Cardiac muscle cell (in vitro differentiated cells and primary cell): ENCODE data around the gene DIPK1C. TPM values are rescaled to one million over a fixed set of nuclear protein-coding genes. Genes with fewer than 3 reads are reported as not detected.

ENCODE experiments used
- DNase-seq, 2 donors: peaks; one replicate each; pipeline versions ENCODE4 v3.0.0 to v3.0.0-alpha.2; 2010 to 2017; ENCODE audit warnings: low read depth in 1 of 2, low spot score in 1 of 2
- H3K27ac ChIP-seq: fragments of 200-600 bp; sonication (generic); 2 replicates; pipeline ENCODE4 v1.5.1; 2016
- H3K27me3 ChIP-seq: fragments of 200-600 bp; sonication (generic); 2 replicates; pipeline ENCODE4 v1.6.0; 2016; ENCODE audit warnings: control low read depth
- H3K36me3 ChIP-seq: fragments of 200-600 bp; sonication (generic); 2 replicates; pipeline ENCODE4 v1.5.1; 2016; ENCODE audit warnings: control low read depth
- H3K4me1 ChIP-seq: fragments of 200-600 bp; sonication (generic); 2 replicates; pipeline ENCODE4 v1.8.1; 2017; ENCODE audit warnings: low read depth, mild to moderate bottlenecking, mixed run types
- H3K4me3 ChIP-seq: fragments of 200-600 bp; sonication (generic); 2 replicates; pipeline ENCODE4 v1.5.1; 2016; ENCODE audit warnings: mild to moderate bottlenecking
- H3K9me3 ChIP-seq: fragments of 200-600 bp; sonication (generic); 2 replicates; pipeline ENCODE4 v1.5.1; 2017; ENCODE audit warnings: low read depth, mild to moderate bottlenecking, control low read depth
- CTCF ChIP-seq: IDR thresholded peaks from 2 replicates; pipeline ENCODE4 v1.5.1; 2012; ENCODE audit warnings: low read depth, mild to moderate bottlenecking, low read length
- polyA plus RNA-seq: library from polyadenylated mRNA; unstranded; fragments of >200 nt; fragmentation: Nextera tagmentation; extraction: Ambion mirVana; gene quantifications from 2 replicates; pipeline ENCODE4 v1.2.1, GENCODE V29; 2016
- total RNA-seq: library from RNA; depleted of rRNA; stranded (reverse); fragments of >200 nt; gene quantifications from 2 replicates; pipeline ENCODE4 v1.2.3, GENCODE V29; 2016

DIPK1C gene
- total and polyA plus RNA-seq, 2 experiments from 2014 or later, result not detected

GRCh38 chr18:74413836-74414235, 43.3 kb downstream of the DIPK1C start:
- DNase-seq, result no peak

GRCh38 chr18:74412116-74412880, 44.8 kb downstream of the DIPK1C start:
- no peaks in the 10 kb centered on the region for H3K27me3 ChIP-seq
- no peak for DNase-seq
- no peaks in the 10 kb centered on the region for H3K4me1 ChIP-seq
- no peak overlapping the region for H3K4me3 ChIP-seq
- H3K36me3 ChIP-seq, result no peaks in the 10 kb centered on the region
- no peak for TF ChIP-seq CTCF
- H3K9me3 ChIP-seq, result no peaks in the 10 kb centered on the region
- no peak overlapping the region for H3K27ac ChIP-seq

More at GRCh38 chr18:74413836-74414235, 43.3 kb downstream of the DIPK1C start:
- TF ChIP-seq CTCF, result no peak
- Histone ChIP-seq H3K4me1 (no peaks in the 10 kb centered on the region), H3K27ac (no peak overlapping the region), H3K36me3 (no peaks in the 10 kb centered on the region), H3K9me3 (no peaks in the 10 kb centered on the region), H3K27me3 (no peaks in the 10 kb centered on the region), H3K4me3 (no peak overlapping the region)

- H3K4me1 ChIP-seq, result no peaks in the 10 kb centered on the region
These were observed 45.6 kb downstream of the DIPK1C start for GRCh38 chr18:74411475-74411874.

GRCh38 chr18:74410441-74410992, 46.6 kb downstream of the DIPK1C start:
- Histone ChIP-seq H3K9me3 (no peaks in the 10 kb centered on the region), H3K4me3 (no peak overlapping the region), H3K27ac (no peak overlapping the region), H3K4me1 (no peaks in the 10 kb centered on the region), H3K36me3 (no peaks in the 10 kb centered on the region), H3K27me3 (no peaks in the 10 kb centered on the region)
- no peak for TF ChIP-seq CTCF
- DNase-seq, result no peak

More at GRCh38 chr18:74411475-74411874, 45.6 kb downstream of the DIPK1C start:
- Histone ChIP-seq H3K9me3 (no peaks in the 10 kb centered on the region), H3K4me3 (no peak overlapping the region), H3K27me3 (no peaks in the 10 kb centered on the region), H3K27ac (no peak overlapping the region), H3K36me3 (no peaks in the 10 kb centered on the region)
- DNase-seq, result no peak
- TF ChIP-seq CTCF, result no peak

GRCh38 chr18:74407888-74408287, 49.2 kb downstream of the DIPK1C start:
- Histone ChIP-seq H3K4me3 (no peak overlapping the region), H3K9me3 (no peaks in the 10 kb centered on the region), H3K27ac (no peak overlapping the region), H3K4me1 (no peaks in the 10 kb centered on the region), H3K27me3 (no peaks in the 10 kb centered on the region), H3K36me3 (no peaks in the 10 kb centered on the region)
- no peak for TF ChIP-seq CTCF
- no peak for DNase-seq
